Adrenal gland (tissue), 5 donors: ENCODE measurements around the gene SLC2A13.

Experiments
- POLR2A ChIP-seq, 2 donors: fragments of 450-650 bp; IDR thresholded peaks; one replicate each; pipeline ENCODE4 v1.6.1; 2017; ENCODE audit warnings: antibody characterized with exemption in 2 of 2, mild to moderate bottlenecking in 2 of 2, moderate library complexity in 1 of 2
- TF ChIP-seq, protein P1 (sequence below), 6 experiments: fragments of 450-650 bp in 4 of 6; fragments of 200-600 bp in 2 of 6; sonication (generic) in 1 of 6; IDR thresholded peaks; 1 replicate in 5 of 6; 2 replicates in 1 of 6; pipeline versions ENCODE4 v1.5.1 to v1.8.0; 2016 to 2021; ENCODE audit warnings: antibody characterized with exemption in 6 of 6, mild to moderate bottlenecking in 2 of 6, moderate library complexity in 1 of 6
- donor health status: DM: no; HTN: no; CAD: no.

DNA sequence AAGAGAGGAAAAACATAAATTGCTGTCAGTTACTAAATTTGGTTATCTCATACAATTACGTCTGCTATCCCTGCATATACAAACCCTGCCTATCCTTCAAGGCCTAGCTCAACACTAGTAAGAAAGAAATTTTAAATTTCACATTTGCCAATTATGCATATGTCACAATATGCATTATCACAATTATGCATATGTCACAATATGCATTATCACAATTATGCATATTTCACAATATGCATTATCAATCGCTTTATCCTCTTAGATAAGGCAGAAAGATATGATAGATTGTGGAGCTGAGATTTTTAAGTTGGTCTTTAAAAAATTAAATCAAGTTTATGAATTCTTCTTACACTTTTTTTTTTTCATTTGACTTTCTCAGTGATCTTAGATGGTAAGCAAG lies 291.3 kb downstream of the SLC2A13 start:
- TF ChIP-seq, protein P1, sequence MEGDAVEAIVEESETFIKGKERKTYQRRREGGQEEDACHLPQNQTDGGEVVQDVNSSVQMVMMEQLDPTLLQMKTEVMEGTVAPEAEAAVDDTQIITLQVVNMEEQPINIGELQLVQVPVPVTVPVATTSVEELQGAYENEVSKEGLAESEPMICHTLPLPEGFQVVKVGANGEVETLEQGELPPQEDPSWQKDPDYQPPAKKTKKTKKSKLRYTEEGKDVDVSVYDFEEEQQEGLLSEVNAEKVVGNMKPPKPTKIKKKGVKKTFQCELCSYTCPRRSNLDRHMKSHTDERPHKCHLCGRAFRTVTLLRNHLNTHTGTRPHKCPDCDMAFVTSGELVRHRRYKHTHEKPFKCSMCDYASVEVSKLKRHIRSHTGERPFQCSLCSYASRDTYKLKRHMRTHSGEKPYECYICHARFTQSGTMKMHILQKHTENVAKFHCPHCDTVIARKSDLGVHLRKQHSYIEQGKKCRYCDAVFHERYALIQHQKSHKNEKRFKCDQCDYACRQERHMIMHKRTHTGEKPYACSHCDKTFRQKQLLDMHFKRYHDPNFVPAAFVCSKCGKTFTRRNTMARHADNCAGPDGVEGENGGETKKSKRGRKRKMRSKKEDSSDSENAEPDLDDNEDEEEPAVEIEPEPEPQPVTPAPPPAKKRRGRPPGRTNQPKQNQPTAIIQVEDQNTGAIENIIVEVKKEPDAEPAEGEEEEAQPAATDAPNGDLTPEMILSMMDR (IDR thresholded peaks at IDR 0.05) = no peak
- no peak for TF ChIP-seq POLR2A (IDR thresholded peaks at IDR 0.05)
